Endothelial cell of umbilical vein (primary cell): Measurements from ENCODE around the gene ANO1. TPM values are rescaled to one million over a fixed set of nuclear protein-coding genes. Genes with fewer than 3 reads are reported as not detected.
"Not testable (repeated sequence)": the region's sequence is repeated elsewhere in the genome, so short reads cannot be mapped to it uniquely, and the experiment has no call there.

Experiments used
- BruUV-seq: library from RNA; stranded (reverse); fragments of 400-500 nt; replicated peaks from 2 replicates; lab custom pipeline; 2021; lab: Mats Ljungman, UMichigan
- CTCF ChIA-PET: fragments of 300-600, 350-600 bp; sonication (Branson Sonifier 250); formaldehyde crosslinking; loops from one replicate; lab custom pipeline; 2021; ENCODE audit warnings: antibody characterized with exemption, inconsistent platforms; lab: Charles Lee
- POLR2A ChIA-PET: fragments of 300-600, 350-600 bp; sonication (Branson Sonifier 250); formaldehyde crosslinking; loops from one replicate; lab custom pipeline; 2021; ENCODE audit warnings: antibody characterized with exemption, inconsistent platforms; lab: Charles Lee
- DNase-seq: peaks from one replicate; pipeline ENCODE4 v3.0.0-alpha.2; 2011; ENCODE audit warnings: low read depth, low spot score
- FAIRE-seq: peaks from 2 replicates; lab custom pipeline; 2011; peaks lifted over from hg19 to GRCh38; lab: Jason Lieb, UNC
- H2AFZ ChIP-seq: 2 replicates; pipeline ENCODE4 v1.6.0; 2012; ENCODE audit warnings: low read depth, low read length, control low read depth, inconsistent platforms
- H3K27ac ChIP-seq: 2 replicates; pipeline ENCODE4 v1.5.1; 2011; ENCODE audit warnings: low read depth, mild to moderate bottlenecking, control low read depth, low read length, moderate library complexity; ENCODE audit not compliant: insufficient read depth
- H3K27me3 ChIP-seq, 2 experiments: 2 replicates each; pipeline versions ENCODE4 v1.6.0 to v1.6.1; 2011; ENCODE audit warnings: low read length in 2 of 2, mixed read lengths in 1 of 2; ENCODE audit not compliant: control insufficient read depth in 2 of 2, insufficient read depth in 2 of 2
- H3K36me3 ChIP-seq, 2 experiments: 2 replicates in 1 of 2; 3 replicates in 1 of 2; pipeline ENCODE4 v1.5.1; 2011; ENCODE audit warnings: low read length in 2 of 2, mild to moderate bottlenecking in 1 of 2, moderate library complexity in 1 of 2; ENCODE audit not compliant: control insufficient read depth in 2 of 2, insufficient read depth in 2 of 2; ENCODE audit errors: extremely low read depth in 1 of 2
- H3K4me1 ChIP-seq: 3 replicates; pipeline ENCODE4 v1.5.1; 2011; ENCODE audit warnings: mild to moderate bottlenecking, low read length; ENCODE audit not compliant: control insufficient read depth, insufficient read depth; ENCODE audit errors: extremely low read depth
- H3K4me2 ChIP-seq: 2 replicates; pipeline ENCODE4 v1.6.1; 2011; ENCODE audit warnings: low read length, control low read depth, mixed read lengths; ENCODE audit not compliant: insufficient read depth
- H3K4me3 ChIP-seq, 3 experiments: fragments of 200-600 bp in 1 of 3; sonication (generic), shearing (Covaris generic) in 1 of 3; replicated peaks in 1 of 3; 2 replicates each; pipeline ENCODE4 v1.5.1; 2011 to 2016; ENCODE audit warnings: control low read depth in 3 of 3, low read length in 3 of 3, mild to moderate bottlenecking in 2 of 3, inconsistent platforms in 1 of 3, low read depth in 1 of 3, moderate library complexity in 1 of 3; ENCODE audit not compliant: insufficient read depth in 1 of 3
- H3K79me2 ChIP-seq: 2 replicates; pipeline ENCODE4 v1.6.0; 2012; ENCODE audit warnings: low read length, inconsistent platforms; ENCODE audit not compliant: control insufficient read depth, insufficient read depth
- H3K9ac ChIP-seq: replicated peaks from 2 replicates; pipeline ENCODE3; 2011; ENCODE audit warnings: low read length, control low read depth; ENCODE audit not compliant: insufficient read depth; ENCODE audit errors: extremely low read depth
- H3K9me1 ChIP-seq: replicated peaks from 3 replicates; pipeline ENCODE4 v1.6.0; 2011; ENCODE audit warnings: mild to moderate bottlenecking, low read length; ENCODE audit not compliant: control insufficient read depth, insufficient read depth; ENCODE audit errors: extremely low read depth
- H3K9me3 ChIP-seq: replicated peaks from 2 replicates; pipeline ENCODE4 v1.5.1; 2012; ENCODE audit warnings: low read length, inconsistent platforms; ENCODE audit not compliant: control insufficient read depth, insufficient read depth
- H4K20me1 ChIP-seq: replicated peaks from 2 replicates; pipeline ENCODE3; 2011; ENCODE audit warnings: mild to moderate bottlenecking, low read length; ENCODE audit not compliant: control insufficient read depth, insufficient read depth; ENCODE audit errors: extremely low read depth
- FOS ChIP-seq: IDR thresholded peaks from 2 replicates; pipeline ENCODE4 v1.6.1; 2011; ENCODE audit warnings: mild to moderate bottlenecking, low read length, moderate library complexity, borderline replicate concordance; ENCODE audit not compliant: insufficient read depth
- GATA2 ChIP-seq: IDR thresholded peaks from 2 replicates; pipeline ENCODE4 v1.7.0; 2011; ENCODE audit warnings: low read depth, mild to moderate bottlenecking, moderate library complexity, mixed read lengths, low read length; ENCODE audit not compliant: insufficient read length, insufficient read depth
- JUN ChIP-seq: IDR thresholded peaks from 2 replicates; pipeline ENCODE4 v1.6.1; 2011; ENCODE audit warnings: borderline replicate concordance, low read depth; ENCODE audit not compliant: insufficient read length, insufficient read depth
- MAX ChIP-seq: IDR thresholded peaks from 2 replicates; pipeline ENCODE4 v1.6.1; 2011; ENCODE audit not compliant: insufficient read depth, insufficient read length
- MYC ChIP-seq: IDR thresholded peaks from one replicate; pipeline ENCODE4 v1.6.1; 2011; ENCODE audit warnings: mild to moderate bottlenecking, low read depth, low read length
- POLR2A ChIP-seq: IDR thresholded peaks from 2 replicates; pipeline ENCODE4 v1.6.1; 2012; ENCODE audit warnings: low read depth, mild to moderate bottlenecking, control low read depth, low read length
- POLR2AphosphoS5 ChIP-seq: IDR thresholded peaks from 2 replicates; pipeline ENCODE4 v1.6.1; 2012; ENCODE audit warnings: low read depth, mild to moderate bottlenecking, control low read depth, low read length, moderate library complexity; ENCODE audit not compliant: insufficient read depth
- dilution Hi-C: fragments of 300-500 bp; cut with MboI; formaldehyde crosslinking; loops from one replicate; pipeline ENCODE4 v1.15.0; 2019; ENCODE audit warnings: low sequenced_read_pairs; ENCODE audit not compliant: extremely low pct_ligation_motif_present
- intact Hi-C: fragments of 100-400 bp; cut with micrococcal nuclease; formaldehyde crosslinking; loops from one replicate; pipeline ENCODE4 v1.10.0; 2022
- polyA plus RNA-seq, 4 experiments: library from polyadenylated mRNA; depleted of rRNA in 3 of 4; stranded (reverse) in 3 of 4; unstranded in 1 of 4; fragments of >200 nt; gene quantifications; 2 replicates each; pipeline versions ENCODE4 v1.2.1 to v1.2.3, GENCODE V29; 2011 to 2012; ENCODE audit warnings: missing spikeins in 1 of 4
- total RNA-seq: library from RNA; stranded (reverse); gene quantifications from 2 replicates; pipeline ENCODE4 v1.2.3, GENCODE V29; 2021

The ANO1 gene
- total and polyA plus RNA-seq, 2 donors (not counting 3 experiments of a cell fraction or from before 2014, with no cell fraction given), result 0.03 to 0.40 TPM

DNA sequence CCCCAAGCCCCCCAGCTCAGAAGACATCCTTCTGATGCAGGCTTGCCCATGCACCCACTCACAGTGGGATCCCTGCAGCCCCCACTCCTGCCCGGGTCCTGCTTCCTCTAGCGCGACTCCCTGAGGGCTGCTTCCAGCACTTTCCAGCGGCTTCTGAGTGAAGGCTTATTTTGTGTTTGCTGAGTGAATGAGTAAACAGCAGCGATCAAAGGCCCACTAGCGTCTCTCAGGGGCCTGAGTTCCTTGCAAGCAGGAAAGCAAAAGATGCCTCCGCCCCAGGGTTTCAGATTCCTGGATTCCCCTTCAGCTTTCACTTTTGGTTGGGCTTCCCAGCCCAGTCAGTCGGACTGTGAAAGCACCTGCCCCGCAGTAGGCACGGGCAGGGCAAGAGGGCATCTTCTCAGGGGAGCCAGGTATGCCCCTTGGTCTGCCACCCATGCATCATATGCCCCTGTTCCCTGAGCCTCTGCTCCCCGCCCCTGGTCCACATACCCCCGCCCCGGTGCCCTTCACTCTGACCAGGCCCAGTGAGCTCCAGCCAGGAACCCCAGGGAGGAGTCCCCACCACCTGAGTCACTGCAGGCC lies 134.2 kb downstream of the ANO1 start:
- dilution Hi-C loops, result no loop called here
- BruUV-seq, result no TSS peak
- CTCF ChIA-PET, result no interaction called here
- no peak overlapping the region for H3K4me3 ChIP-seq
- H3K36me3 ChIP-seq, result peaks cover 5 to 7% of the 10 kb centered on the region in 2 experiments
- no peak overlapping the region for H3K9ac ChIP-seq
- FAIRE-seq (no peak), DNase-seq (no peak)
- intact Hi-C loops, result no loop called here
- TF ChIP-seq JUN, result no peak
- TF ChIP-seq MYC, result no peak
- no peak for TF ChIP-seq POLR2A
- no peak for TF ChIP-seq MAX
- no peak for TF ChIP-seq POLR2AphosphoS5
- no peak for TF ChIP-seq GATA2
- no peak for TF ChIP-seq FOS
- H3K4me1 ChIP-seq, result no peaks in the 10 kb centered on the region
- H2AFZ ChIP-seq, result no peak overlapping the region
- H3K4me2 ChIP-seq, result no peak overlapping the region
- no peaks in the 10 kb centered on the region for H3K27me3 ChIP-seq
- peaks cover 5% of the 10 kb centered on the region for H3K79me2 ChIP-seq
- H3K27ac ChIP-seq, result no peak overlapping the region
- POLR2A ChIA-PET, result interaction anchor here (0.7 kb wide), 1 partner anchor 150 kb away, joined by 3 read pairs; no protein-coding TSS in a partner anchor
- no peaks in the 10 kb centered on the region for H3K9me3 ChIP-seq
- no peaks in the 10 kb centered on the region for H3K9me1 ChIP-seq
- H4K20me1 ChIP-seq, result no peaks in the 10 kb centered on the region

DNA sequence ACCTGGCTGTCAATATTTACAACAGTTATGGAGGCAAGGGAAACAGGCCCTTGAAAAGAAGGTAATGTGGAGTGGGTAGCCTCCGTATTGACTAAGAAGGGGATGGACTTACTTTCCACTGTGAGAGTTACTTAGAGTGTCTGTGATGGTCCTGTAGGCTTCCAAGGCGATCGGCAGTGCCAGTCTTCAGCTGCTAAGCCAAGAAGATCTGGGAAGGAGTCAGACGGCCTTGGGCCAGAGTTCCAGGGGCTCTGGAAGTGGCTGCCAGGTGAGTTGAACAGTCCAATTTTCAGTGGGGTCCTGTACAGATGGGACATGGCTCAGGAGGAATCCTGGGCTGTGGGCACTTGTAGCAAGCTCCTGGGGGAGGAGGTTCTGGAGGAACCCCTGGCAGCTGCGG lies 139.3 kb downstream of the ANO1 start:
- H3K4me1 ChIP-seq, dilution Hi-C loops, CTCF ChIA-PET, H3K4me2 ChIP-seq, BruUV-seq, DNase-seq, H3K9me3 ChIP-seq, H2AFZ ChIP-seq, H3K4me3 ChIP-seq, H3K27ac ChIP-seq, H3K9me1 ChIP-seq, H3K79me2 ChIP-seq, intact Hi-C loops, POLR2A ChIA-PET, H4K20me1 ChIP-seq, H3K36me3 ChIP-seq, H3K9ac ChIP-seq, FAIRE-seq, H3K27me3 ChIP-seq: not testable (repeated sequence)

DNA sequence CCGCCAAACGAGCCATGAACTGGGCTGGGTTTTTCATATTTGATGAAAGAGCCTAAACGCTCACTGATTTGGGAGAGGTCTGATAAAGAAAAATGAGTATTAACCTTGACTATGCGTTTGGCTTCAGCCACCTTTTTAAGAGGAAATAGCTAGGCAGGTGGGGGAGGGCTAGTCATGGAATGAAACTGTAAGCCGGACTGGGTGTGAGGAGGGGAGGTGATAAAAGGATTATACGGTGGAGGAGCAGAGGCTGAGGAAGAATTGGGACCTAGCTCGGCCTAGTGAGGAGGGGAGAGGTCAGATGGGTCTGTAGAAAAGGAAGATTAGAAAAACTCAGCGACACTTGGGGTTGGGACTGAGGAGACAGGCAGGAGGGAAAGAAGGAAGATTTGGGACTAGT lies 140.0 kb downstream of the ANO1 start:
- H3K79me2 ChIP-seq, DNase-seq, H3K9me1 ChIP-seq, H2AFZ ChIP-seq, POLR2A ChIA-PET, FAIRE-seq, H3K9ac ChIP-seq, BruUV-seq, H3K4me1 ChIP-seq, H3K27me3 ChIP-seq, intact Hi-C loops, H3K36me3 ChIP-seq, H3K27ac ChIP-seq, H4K20me1 ChIP-seq, H3K9me3 ChIP-seq, CTCF ChIA-PET, H3K4me3 ChIP-seq, H3K4me2 ChIP-seq, dilution Hi-C loops: not testable (repeated sequence)
